Measurements from ENCODE around the gene MAP2K2. TPM values are rescaled to one million over a fixed set of nuclear protein-coding genes. Genes with fewer than 3 reads are reported as not detected.

The MAP2K2 gene
- total RNA-seq, 1 donor, result 233 TPM

Small RNAs within 50 kb of the gene (small RNA-seq; reads per million reads assigned to genes)
- not detected for gene RF00017

Other genes with a start within 250 kb of the MAP2K2 start
- not detected in 2 replicates for gene ATCAY, start 243.4 kb downstream of the MAP2K2 start, total RNA-seq
- not detected in 2 replicates for gene NMRK2, start 191.1 kb downstream of the MAP2K2 start, total RNA-seq
- 122 and 131 TPM in 2 replicates for gene DAPK3, start 153.0 kb downstream of the MAP2K2 start, total RNA-seq
- gene EEF2, start 138.7 kb downstream of the MAP2K2 start, total RNA-seq, result 2,656 and 2,968 TPM in 2 replicates
- gene PIAS4, start 116.4 kb downstream of the MAP2K2 start, total RNA-seq, result 14.7 and 21.4 TPM in 2 replicates
- 38.6 and 42.7 TPM in 2 replicates for gene ZBTB7A, start 57.2 kb downstream of the MAP2K2 start, total RNA-seq
- gene CREB3L3, start 29.5 kb upstream of the MAP2K2 start, total RNA-seq, result not detected in 2 replicates
- 8.3 and 16.3 TPM in 2 replicates for gene SIRT6, start 58.4 kb upstream of the MAP2K2 start, total RNA-seq
- 0.29 and 0.72 TPM in 2 replicates for gene ANKRD24, start 58.6 kb upstream of the MAP2K2 start, total RNA-seq
- not detected in 2 replicates for gene EBI3, start 105.4 kb upstream of the MAP2K2 start, total RNA-seq
- 15.3 and 17.0 TPM in 2 replicates for gene YJU2, start 123.0 kb upstream of the MAP2K2 start, total RNA-seq
- gene SHD, start 155.1 kb upstream of the MAP2K2 start, total RNA-seq, result not detected in 2 replicates
- not detected in 2 replicates for gene TMIGD2, start 178.3 kb upstream of the MAP2K2 start, total RNA-seq
- 0.29 and 1.1 TPM in 2 replicates for gene FSD1, start 180.5 kb upstream of the MAP2K2 start, total RNA-seq
- 2.4 and 2.5 TPM in 2 replicates for gene STAP2, start 214.7 kb upstream of the MAP2K2 start, total RNA-seq
- gene MPND, start 219.4 kb upstream of the MAP2K2 start, total RNA-seq, result 6.8 and 6.9 TPM in 2 replicates

Data from osteoblast (primary cell).